DMS53 (cell line): ENCODE measurements around the gene WDR27.
"Not testable (repeated sequence)": the region's sequence is repeated elsewhere in the genome, so short reads cannot be mapped to it uniquely, and the experiment has no call there.

Experiments used
- DNase-seq: peaks from one replicate; lab custom pipeline; 2025; lab: John Stamatoyannopoulos, UW

WDR27 gene

DNA sequence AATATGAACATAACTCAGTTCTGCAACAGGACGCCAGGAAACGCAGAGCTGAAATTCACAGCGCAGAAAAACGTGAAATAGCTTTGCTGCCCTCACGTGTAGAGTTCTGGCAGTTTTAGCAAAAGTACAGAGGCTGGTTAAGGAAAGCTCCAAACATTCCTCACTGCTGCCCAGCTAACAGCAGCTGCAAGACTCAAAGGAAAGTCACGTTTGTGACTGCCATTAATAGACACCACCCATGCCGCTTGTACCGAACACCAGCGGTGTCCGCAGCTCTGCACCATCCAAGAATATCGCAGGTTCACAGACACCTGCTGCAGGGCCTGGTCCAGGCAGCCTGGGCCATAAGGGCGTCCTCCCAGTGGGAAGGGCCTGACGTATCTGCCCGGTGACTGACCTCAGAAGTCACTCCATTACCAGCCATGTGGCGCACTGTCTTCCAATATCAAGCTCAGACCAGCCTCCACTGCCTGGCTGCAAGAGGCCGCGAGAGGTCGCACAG, 61.4 kb downstream of the WDR27 start:
- no peak for DNase-seq

DNA sequence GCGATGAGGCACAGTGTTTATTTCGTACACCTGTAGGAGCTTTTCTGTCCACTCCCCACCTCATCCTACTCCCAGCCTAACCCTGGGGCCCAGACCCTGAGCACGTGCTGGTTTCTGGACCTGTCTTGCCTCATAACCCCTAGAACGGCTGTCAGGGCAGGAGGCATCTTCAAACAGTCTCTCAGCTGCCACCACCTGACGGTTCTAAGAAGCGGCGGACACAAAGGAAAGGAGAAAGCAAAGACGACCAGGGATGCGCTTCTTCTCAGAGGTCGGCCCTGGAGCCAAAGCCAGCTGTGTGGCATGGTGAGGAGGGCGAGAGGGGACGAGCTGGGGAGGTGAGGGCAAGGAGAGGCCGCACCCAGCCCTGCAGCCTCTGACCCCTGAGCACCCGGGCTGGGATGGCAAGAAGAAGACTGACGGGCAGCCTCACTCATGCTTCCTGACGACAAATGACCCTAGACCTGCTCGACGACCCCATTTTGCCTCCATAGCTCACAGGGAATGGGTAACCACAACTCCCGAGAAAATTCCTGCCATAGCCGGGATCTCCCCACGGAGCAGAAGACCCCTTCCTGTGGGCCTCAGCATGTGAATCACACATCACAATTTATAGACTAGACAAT, 62.1 kb downstream of the WDR27 start:
- no peak for DNase-seq

DNA sequence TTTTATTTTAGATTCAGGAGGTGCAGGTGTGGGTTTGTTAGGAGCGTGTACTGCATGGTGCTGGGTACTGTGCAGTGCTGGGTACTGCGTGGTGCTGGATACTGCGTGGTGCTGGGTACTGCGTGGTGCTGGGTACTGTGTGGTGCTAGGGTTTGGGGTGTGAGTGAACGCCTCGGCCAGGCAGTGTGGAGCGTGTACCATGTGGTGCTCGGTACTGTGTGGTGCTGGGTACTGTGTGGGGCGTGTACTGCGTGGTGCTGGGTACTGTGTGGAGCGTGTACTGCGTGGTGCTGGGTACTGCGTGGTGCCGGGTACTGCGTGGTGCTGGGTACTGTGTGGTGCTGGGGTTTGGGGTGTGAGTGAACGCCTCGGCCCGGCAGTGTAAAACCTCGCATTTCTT, 62.9 kb downstream of the WDR27 start:
- no peak for DNase-seq

DNA sequence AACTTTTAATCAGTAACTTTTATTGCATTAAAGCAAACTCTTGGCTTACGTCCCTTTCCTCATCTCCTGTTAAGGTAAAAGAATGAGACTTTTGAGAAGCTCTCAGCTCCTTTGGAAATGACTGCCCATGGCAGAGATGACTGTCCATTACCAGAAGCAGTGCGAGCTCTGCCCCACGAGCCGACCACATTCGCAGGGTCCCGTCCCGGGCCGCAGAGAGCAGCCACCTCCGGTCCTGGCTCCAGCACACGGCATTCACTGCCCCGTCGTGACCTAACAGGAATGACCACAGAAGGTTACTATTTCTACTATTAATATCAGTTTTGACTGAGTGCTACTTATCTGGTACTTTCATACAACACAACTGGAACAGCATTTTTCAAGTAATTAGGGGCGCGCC, 63.4 kb downstream of the WDR27 start:
- DNase-seq = no peak

DNA sequence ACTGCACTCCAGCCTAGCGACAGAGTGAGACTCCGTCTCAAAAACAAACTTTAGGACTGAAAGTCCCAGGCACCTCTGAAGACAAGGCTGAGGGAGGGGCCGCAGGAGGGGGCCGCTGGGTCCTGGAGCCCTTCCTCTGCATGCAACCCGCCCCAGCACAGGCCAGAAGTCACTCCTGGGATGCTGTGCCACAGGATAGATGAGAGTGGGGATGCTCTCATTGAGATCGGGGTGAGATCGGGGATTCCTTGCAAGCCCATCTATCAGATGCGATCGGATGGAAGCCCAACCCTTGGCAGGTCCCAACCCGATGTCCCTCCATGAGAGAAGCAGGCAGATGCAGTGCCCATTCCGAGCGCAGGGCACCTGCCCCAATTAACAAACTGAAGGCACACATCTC, 66.5 kb downstream of the WDR27 start:
- no peak for DNase-seq

DNA sequence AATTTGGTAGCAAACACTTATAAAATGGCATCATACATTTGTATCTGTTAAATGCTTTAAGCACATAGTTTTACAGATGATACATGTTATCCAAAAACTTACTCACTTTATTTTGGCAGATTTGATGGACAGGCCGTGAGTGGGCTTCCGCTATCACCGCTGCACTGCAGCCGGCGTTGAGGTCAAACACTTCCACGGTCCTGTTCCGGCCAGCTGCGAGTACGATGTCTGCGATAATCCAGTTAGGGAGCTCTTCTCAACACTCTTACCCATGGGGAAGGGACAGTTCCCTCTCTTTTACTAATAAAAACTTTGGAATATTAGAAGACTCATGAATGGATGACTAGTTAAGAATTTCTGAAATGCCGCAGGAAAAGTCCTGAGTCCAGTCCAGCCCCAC, 69.0 kb downstream of the WDR27 start:
- DNase-seq = no peak

DNA sequence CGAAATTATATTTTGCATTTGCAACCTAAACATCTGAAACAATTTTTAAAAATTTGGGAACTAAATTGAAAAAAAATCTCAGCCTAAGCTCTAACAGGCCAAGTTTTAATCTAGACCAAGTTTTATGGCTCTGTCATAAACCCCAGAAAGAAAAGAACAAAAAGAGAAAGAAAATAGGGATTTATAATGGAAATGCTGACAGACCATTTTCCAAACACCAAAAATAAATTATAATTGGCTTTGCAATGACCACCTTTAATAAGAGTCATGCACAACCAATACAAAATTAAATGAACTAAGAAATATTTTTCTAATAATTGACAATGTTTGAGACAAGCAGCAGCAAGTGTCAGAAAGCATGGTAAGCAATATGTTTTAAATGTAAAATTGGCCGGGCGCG, 72.6 kb downstream of the WDR27 start:
- DNase-seq = no peak

DNA sequence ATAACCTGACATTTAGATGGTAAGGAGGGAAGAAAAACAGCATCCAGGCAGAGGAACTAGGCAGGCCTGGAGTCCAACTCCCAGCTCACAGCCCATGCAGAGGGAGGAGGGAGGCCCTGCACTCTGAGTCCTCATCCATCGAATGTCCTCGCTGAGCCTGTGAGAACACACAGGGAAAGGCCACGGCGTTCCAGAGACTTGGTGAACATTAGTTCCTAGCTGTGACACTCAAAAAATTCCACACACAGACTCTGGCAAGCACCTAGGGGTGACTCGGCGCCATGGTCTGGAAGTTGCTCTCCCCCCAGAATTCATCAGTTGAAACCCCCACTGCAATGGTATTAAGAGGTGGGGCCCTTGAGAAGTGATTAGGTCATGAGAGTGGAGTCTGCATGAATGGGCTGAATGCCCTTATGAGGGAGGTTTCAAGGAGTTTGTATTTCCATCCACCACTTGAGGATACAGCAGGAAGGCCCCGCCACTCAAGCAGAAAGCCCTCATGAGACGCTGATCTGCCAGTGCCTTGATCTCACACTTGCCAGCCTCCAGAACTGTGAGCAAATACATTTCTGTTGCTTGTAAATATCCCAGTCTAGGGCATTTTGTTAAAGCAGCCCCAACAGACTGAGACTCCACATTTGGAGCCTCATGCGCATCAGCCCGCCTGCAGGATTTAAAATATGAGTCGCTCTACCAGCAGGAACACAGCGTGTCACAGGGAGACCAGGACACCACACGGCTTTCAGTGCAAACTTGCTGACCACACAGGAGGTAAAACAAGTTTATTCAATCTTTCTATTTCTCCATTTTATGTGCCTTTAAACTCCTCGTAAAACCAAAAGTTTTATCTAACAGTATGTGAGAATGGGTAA, 73.9 kb downstream of the WDR27 start:
- DNase-seq = no peak

DNA sequence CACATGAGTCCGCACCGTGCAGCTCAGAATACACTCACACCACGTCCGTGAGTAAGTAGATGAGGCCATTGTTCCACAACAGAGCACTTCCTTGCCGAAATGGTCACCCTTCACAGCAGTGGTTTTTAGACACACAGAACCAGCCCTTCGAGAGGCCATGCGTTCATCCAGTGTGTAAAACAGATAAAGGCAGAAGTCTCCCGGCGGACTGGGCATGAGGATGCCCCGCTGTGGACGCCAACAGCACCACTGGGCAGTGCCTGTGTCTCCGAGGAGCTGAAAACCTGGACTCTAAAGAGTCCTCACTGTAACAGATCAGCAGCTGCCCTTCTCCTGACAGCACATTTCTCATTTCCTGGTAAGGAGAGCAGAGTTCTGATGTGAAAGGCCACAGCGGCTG, 75.2 kb downstream of the WDR27 start:
- no peak for DNase-seq

DNA sequence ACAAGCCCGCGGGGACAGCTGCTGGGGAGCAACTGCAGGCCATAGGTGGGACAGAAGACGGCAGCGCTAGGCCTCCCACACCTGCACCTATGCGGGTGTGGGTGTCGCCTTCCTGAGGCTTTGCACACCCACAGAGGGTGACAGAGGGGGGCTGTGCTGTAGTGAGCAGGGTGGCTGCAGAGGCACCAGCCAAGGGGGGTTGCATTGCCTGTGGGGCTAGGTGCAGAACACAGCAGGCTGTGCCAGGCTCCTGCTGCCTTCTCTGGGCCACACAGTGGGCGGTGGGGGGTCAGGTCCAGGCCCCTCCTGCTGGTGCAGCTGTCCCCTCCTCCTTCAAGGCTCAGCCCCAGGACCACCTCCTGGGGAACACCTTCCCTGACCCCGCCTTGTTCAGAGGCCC, 75.7 kb downstream of the WDR27 start:
- no peak for DNase-seq

DNA sequence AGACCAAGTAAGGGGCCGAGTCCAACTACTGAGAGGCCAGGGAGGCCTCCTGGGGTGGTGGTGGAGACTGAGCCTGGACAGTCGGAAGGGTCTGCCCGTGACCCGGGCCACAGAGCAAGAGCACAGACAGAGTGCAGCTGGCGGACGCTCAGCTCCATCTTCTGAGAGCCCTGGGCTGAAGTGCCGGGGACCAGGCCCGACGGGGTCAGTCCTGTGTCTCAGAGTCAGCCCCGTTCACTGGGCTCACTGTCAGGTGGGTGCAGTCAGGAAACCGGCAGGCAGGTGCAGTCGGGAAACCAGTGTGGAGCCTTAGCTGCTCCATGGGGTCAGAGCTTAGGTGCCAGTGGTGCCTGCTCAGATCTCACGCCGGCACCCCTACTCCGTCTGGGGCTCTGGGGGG, 76.5 kb downstream of the WDR27 start:
- DNase-seq = no peak

DNA sequence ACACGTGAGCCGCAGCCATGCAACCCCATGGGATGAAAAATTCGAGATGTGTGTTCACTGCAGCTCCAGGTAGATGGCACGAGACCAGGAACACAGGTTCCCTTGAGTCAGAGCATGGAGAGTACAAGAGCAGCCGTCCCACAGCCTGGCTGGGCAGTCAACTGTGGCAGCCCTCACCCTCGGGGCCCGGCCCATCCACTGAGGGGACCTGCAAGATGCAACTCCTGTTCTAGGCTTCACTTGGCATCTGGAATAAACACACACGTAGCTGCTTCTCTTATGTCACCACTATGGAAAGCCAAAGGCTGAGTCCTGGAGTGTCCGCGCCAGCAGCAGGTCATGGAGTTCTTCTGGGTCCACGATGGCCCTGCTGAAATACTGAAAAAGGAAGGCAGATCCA, 77.0 kb downstream of the WDR27 start:
- no peak for DNase-seq

DNA sequence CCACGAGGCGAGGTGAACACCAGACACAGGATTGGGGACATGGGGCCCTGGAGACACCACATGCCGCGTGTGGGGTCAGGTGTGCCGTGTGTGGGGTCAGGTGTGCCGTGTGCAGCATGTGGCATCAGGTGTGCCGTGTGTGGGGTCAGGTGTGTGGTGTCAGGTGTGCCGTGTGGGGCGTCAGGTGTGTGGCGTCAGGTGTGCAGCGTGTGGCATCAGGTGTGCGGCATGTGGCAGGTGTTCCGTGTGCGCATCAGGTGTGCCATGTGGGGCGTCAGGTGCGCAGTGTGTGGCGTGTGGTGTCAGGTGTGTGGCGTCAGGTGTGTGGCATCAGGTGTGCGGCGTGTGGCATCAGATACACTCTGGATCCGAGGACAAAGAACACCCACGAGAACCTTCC, 77.9 kb downstream of the WDR27 start:
- DNase-seq = no peak

DNA sequence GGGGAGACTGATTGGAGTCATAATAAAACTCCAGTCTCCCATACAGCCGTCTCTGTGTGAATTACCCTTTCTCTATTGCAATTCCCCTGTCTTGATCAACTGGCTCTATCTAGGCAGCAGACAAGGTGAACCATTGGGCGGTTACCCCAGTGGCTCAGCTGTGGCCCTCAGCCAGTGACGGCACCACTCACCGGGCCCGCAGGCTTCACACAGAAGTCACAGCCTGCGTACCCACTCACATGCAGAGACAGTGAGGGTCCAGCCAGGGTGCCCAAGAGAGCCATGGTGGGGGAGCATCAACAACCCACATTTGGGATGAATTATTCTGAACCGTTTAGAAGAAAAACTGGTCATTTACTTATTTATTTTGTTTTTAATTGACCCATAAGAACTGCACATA, 78.5 kb downstream of the WDR27 start:
- DNase-seq = no peak

DNA sequence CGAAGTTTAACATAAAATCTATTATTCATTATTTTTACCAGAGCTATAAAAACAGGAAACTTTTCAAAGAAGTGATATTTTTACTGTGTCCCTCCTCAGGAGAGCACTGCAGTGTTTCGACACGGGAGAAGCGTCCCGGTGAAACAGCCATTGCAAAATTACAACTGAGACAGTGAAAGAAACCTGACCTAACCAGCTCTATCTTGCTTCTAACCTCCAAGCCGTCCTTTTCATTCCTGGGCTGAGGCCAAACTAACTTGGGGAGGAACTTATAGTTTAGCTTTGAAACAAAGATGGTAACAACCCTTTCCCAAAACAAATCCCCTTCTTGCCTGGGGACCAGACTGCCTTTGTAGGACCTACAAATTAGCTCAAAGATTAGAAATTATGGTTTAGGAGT, 79.2 kb downstream of the WDR27 start:
- DNase-seq = no peak

DNA sequence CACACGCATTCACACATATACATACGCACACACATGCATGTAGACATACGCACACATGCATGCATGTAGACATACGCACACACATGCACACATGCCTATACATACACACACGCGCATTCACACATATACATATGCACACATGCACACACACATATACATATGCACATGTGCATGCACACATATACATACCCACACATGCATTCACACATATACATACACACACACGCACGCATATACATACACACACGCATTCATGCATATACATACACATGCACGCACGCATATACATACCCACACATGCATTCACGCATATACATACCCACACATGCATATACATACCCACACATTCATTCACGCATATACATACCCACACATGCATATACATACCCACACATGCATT, 80.5 kb downstream of the WDR27 start:
- DNase-seq = no peak

DNA sequence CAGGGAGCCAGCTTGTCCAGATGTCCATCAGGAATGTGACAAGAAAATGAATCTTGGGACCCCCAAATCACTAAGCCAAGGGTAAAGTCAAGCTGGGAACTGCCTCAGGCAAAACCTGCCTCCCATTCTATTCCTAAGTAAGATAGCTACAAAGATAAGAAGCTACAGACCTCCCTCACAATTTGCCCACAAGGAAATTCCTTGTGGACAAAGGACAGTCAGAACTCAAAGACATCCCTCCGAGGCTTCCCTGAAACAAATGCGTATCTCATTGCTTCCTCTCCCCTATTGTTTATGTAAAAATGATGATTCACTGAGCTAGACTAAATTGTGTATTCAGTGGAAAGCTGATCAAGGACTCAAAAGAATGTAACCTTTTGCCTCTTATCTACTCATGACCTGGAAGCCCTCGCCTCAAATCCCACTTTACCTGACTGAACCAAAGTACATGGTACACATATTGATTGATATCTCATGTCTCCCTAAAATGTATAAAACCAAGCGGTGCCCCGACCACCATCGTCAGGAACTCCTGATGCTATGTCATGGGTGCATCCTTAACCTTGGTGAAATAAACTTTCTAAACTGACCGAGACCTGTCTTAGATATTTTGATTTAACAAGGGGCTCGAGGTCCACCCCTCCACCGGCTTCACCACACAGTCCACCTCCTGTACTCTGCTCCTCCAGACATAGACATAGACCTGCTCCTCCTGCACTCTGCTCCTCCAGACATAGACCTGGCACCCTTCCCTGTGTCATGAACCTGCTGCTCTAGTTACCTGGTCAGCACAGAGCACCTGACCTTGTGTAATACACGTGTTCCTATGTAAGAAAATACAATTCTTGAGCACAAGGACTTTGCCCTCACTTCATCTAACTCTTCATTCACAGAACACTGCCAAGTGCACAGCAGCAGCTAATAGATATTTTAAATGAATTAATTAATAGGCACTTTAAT, 81.4 kb downstream of the WDR27 start:
- DNase-seq = peak; percentile 20

DNA sequence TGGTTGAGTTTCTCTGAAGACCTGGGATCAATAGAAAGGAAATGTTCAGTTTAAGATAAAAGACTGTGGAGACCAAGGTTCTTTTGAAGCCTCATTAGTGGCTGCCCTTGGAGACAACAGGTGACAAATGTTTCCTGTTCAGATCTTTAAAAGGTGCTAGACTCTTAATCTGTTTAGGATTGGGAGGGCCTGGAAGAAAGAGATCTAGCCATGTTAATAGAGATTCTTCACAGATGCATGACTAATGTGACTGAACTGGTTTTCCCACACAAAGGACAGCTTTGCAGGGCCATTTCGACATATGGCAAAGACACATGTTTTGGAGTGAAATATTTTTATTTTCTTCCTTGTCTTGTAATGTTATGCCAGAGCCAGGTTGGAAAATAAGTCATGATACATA, 82.2 kb downstream of the WDR27 start:
- peak; percentile 48 for DNase-seq

DNA sequence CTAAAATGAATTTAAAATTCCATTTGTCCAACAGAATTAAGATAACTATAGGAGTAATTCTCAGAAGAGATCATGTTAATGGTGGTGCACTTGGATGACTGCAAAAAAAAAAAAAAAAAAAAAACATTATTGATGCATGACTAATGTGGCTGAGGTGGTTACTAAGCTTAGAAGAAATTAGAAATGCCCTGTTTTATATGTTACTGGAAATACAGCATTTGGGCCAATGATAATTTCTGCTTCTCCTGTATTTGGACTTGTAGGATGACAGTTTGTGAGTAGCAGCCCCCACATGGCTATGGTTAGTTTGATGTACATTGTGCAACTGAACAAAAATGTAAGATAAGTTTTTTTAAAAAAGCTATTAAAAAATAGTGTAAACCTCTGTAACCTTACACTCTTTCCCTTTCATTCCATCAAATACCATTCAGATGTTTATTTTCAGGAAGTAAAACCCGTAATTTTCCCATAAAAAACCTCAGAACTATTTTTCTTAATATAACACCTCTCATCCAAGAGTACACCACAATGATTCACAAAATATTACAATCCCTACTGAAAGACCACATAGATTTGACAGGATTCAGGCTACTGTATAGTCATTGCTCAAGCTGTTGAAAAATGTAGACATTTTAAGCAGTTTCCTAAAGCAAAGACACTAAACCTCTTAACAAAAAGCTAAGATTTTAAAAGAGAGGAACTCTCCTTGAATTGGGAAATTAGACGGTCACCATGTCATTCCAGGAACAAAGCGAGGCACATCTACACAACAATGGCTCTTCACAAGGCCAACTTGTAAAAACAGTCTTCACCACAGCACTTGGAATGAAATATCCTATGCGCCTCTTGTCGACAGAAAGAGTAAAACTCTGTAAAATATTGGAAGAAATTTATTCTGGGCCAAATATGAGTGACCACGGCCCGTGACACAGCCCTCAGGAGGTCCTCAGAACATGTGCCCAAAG, 83.0 kb downstream of the WDR27 start:
- DNase-seq = no peak

DNA sequence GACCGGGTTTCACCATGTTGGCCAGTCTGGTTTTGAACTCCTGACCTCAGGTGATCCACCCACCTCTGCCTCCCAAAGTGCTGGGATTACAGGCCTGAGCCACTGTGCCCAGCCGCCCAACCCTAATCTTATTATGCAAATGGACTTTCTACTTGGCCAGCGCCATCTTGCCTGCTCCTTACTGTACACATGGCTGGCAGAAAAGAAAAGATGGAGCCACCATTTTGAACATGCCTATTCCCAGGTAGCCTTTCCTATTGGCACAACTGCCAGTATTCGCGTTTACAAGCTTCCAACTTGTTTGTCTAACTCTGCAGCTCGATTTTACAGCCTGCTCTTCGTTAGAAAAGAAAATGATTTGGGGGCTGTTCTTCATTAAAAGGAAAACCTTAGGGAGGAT, 84.3 kb downstream of the WDR27 start:
- no peak for DNase-seq

DNA sequence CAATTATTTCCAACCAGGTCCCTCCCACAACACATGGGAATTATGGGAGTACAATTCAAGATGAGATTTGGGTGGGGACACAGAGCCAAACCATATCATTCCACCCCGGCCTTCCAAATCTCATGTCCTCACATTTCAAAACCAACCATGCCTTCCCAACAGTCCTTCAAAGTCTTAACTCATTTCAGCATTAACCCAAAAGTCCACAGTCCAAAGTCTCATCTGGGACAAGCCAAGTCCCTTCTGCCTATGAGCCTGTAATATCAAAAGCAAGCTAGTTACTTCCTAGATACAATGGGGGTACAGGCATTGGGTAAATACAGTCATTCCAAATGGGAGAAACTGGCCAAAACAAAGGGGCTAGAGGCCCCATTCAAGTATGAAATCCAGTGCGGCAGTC, 93.2 kb downstream of the WDR27 start:
- not testable (repeated sequence) for DNase-seq
